ENCODE measurements around the gene MTM1. TPM values are rescaled to one million over a fixed set of nuclear protein-coding genes. Genes with fewer than 3 reads are reported as not detected.

The MTM1 gene
- total RNA-seq, 1 experiment from 2014 or later, result 15.8 TPM

DNA sequence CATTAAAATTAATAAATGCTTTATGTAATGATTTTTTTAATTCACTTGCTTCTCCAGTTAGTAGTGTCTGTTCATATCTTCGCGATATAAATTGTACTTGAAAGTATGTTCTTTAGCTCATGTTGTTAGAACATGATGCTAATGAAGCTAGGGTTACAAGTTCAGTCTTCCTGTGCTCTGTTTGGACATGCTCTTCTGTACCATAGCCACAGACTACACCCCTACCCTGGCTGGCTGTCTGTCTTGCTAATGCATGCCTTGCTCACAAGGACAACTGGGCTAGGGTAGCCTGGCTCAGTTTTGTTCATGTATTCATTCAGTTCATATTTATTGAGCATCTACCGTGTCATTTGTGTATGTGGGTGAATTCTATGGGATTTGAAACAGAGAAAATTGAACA, 74.0 kb downstream of the MTM1 start:
- Histone ChIP-seq H3K9me2 (replicated peaks; ENCODE audit: insufficient read depth, low read length) (no peaks in the 10 kb centered on the region), H2AFZ (ENCODE audit: low read length) (no peak overlapping the region), H3K9ac (ENCODE audit: low read length) (no peak overlapping the region), H3K27me3 (ENCODE audit: low read length) (no peaks in the 10 kb centered on the region), H3K79me2 (ENCODE audit: low read length) (no peaks in the 10 kb centered on the region), H3K27ac (ENCODE audit: low read length) (no peak overlapping the region), H3K36me3 (ENCODE audit: insufficient read depth, low read length) (no peaks in the 10 kb centered on the region), H4K20me1 (ENCODE audit: insufficient read depth, low read depth, low read length) (no peaks in the 10 kb centered on the region), H3K4me1 (ENCODE audit: low read length) (peaks cover 12% of the 10 kb centered on the region), H3K4me3 (ENCODE audit: low read length) (no peak overlapping the region), H3K9me3 (ENCODE audit: low read length) (no peaks in the 10 kb centered on the region), H3K4me2 (ENCODE audit: low read depth, low read length, poor library complexity, severe bottlenecking) (no peak overlapping the region)
- no peak for DNase-seq

GRCh38 chrX:150643271-150643670, 74.8 kb downstream of the MTM1 start:
- Histone ChIP-seq H3K27me3 (ENCODE audit: low read length) (no peaks in the 10 kb centered on the region), H3K9me2 (replicated peaks; ENCODE audit: insufficient read depth, low read length) (no peaks in the 10 kb centered on the region), H2AFZ (ENCODE audit: low read length) (no peak overlapping the region), H3K4me1 (ENCODE audit: low read length) (peaks cover 12% of the 10 kb centered on the region), H4K20me1 (ENCODE audit: insufficient read depth, low read depth, low read length) (no peaks in the 10 kb centered on the region), H3K4me2 (ENCODE audit: low read depth, low read length, poor library complexity, severe bottlenecking) (no peak overlapping the region), H3K9ac (ENCODE audit: low read length) (no peak overlapping the region), H3K4me3 (ENCODE audit: low read length) (no peak overlapping the region), H3K79me2 (ENCODE audit: low read length) (no peaks in the 10 kb centered on the region), H3K36me3 (ENCODE audit: insufficient read depth, low read length) (no peaks in the 10 kb centered on the region), H3K9me3 (ENCODE audit: low read length) (no peaks in the 10 kb centered on the region), H3K27ac (ENCODE audit: low read length) (no peak overlapping the region)
- no peak for DNase-seq

DNA sequence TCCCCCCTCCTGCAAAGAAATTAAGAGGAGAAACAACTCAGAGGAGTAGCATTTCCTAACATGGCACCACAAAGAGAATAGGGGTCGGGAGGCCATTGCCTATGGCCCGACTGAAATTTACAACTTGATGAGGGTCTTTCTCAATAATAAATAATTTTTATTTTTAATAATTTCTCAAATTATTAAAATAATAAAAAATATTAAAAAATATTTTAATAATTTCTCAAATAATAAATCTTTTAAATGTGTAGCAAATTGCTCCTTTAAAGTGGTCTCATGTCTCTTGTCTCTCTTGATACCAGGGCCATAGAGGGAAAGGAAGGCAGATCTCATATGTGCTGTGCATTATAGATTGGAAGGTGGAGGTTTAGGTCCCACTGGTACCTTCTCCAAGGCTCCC, 75.5 kb downstream of the MTM1 start:
- H3K79me2 ChIP-seq (ENCODE audit: low read length), result no peaks in the 10 kb centered on the region
- no peaks in the 10 kb centered on the region for H3K36me3 ChIP-seq (ENCODE audit: insufficient read depth, low read length)
- H4K20me1 ChIP-seq (ENCODE audit: insufficient read depth, low read depth, low read length), result no peaks in the 10 kb centered on the region
- H3K9me2 ChIP-seq (replicated peaks; ENCODE audit: insufficient read depth, low read length), result no peaks in the 10 kb centered on the region
- H3K9me3 ChIP-seq (ENCODE audit: low read length), result no peaks in the 10 kb centered on the region
- no peak overlapping the region for H2AFZ ChIP-seq (ENCODE audit: low read length)
- no peak for DNase-seq
- H3K27me3 ChIP-seq (ENCODE audit: low read length), result no peaks in the 10 kb centered on the region
- H3K27ac ChIP-seq (ENCODE audit: low read length), result no peak overlapping the region
- peaks cover 12% of the 10 kb centered on the region for H3K4me1 ChIP-seq (ENCODE audit: low read length)
- no peak overlapping the region for H3K4me3 ChIP-seq (ENCODE audit: low read length)
- no peak overlapping the region for H3K9ac ChIP-seq (ENCODE audit: low read length)
- no peak overlapping the region for H3K4me2 ChIP-seq (ENCODE audit: low read depth, low read length, poor library complexity, severe bottlenecking)

- no peak overlapping the region for H3K27ac ChIP-seq (ENCODE audit: low read length)
- H3K27me3 ChIP-seq (ENCODE audit: low read length), result no peaks in the 10 kb centered on the region
- no peak overlapping the region for H3K9ac ChIP-seq (ENCODE audit: low read length)
These were observed 76.0 kb downstream of the MTM1 start for GRCh38 chrX:150644422-150644821.

GRCh38 chrX:150647331-150647730, 78.9 kb downstream of the MTM1 start:
- H3K9me3 ChIP-seq (ENCODE audit: low read length), result no peaks in the 10 kb centered on the region
- no peaks in the 10 kb centered on the region for H4K20me1 ChIP-seq (ENCODE audit: insufficient read depth, low read depth, low read length)
- H3K36me3 ChIP-seq (ENCODE audit: insufficient read depth, low read length), result no peaks in the 10 kb centered on the region
- no peak for DNase-seq
- H2AFZ ChIP-seq (ENCODE audit: low read length), result no peak overlapping the region
- 0 out of 2 replicates have a peak, but pooled peaks cover 4% of the 10 kb centered on the region for H3K4me1 ChIP-seq (ENCODE audit: low read length)
- no peak overlapping the region for H3K9ac ChIP-seq (ENCODE audit: low read length)
- no peak overlapping the region for H3K27ac ChIP-seq (ENCODE audit: low read length)
- no peak overlapping the region for H3K4me2 ChIP-seq (ENCODE audit: low read depth, low read length, poor library complexity, severe bottlenecking)
- no peaks in the 10 kb centered on the region for H3K79me2 ChIP-seq (ENCODE audit: low read length)
- H3K27me3 ChIP-seq (ENCODE audit: low read length), result no peaks in the 10 kb centered on the region
- H3K9me2 ChIP-seq (replicated peaks; ENCODE audit: insufficient read depth, low read length), result no peaks in the 10 kb centered on the region
- no peak overlapping the region for H3K4me3 ChIP-seq (ENCODE audit: low read length)

More at GRCh38 chrX:150644422-150644821, 76.0 kb downstream of the MTM1 start:
- Histone ChIP-seq H3K9me3 (ENCODE audit: low read length) (no peaks in the 10 kb centered on the region), H4K20me1 (ENCODE audit: insufficient read depth, low read depth, low read length) (no peaks in the 10 kb centered on the region), H2AFZ (ENCODE audit: low read length) (no peak overlapping the region), H3K79me2 (ENCODE audit: low read length) (no peaks in the 10 kb centered on the region), H3K4me3 (ENCODE audit: low read length) (no peak overlapping the region), H3K4me1 (ENCODE audit: low read length) (peaks cover 12% of the 10 kb centered on the region), H3K4me2 (ENCODE audit: low read depth, low read length, poor library complexity, severe bottlenecking) (no peak overlapping the region), H3K9me2 (replicated peaks; ENCODE audit: insufficient read depth, low read length) (no peaks in the 10 kb centered on the region), H3K36me3 (ENCODE audit: insufficient read depth, low read length) (no peaks in the 10 kb centered on the region)
- no peak for DNase-seq

DNA sequence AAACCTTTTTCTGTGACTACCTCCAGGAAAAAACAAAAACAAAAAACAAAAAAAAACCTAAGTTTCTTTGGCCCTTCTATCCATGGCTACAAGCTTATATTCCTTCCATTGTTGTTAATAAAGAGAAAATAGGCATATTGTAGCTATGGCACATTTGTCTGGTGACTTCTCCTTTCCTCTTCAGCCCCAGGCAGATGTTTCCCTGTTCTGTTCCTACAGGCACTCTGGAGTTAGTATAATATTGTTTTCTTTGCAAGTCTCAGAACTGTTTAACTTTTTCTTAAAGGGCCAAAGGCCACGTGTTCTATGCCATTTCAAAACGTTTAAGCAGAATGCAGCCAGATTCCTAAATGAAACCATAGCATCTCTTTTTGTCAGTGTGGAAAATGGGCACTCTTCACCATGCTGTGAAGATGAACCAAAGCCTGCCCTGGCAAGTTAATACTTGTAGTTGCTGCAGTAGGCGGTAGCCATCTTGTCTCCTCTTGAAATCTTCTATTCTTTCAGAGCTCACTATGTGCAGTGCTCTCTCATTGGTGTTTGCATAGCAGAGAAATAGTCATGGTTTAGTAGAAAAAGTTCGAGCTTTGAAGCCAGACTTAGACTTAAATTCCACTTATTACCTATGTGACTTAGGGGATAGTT, 80.0 kb downstream of the MTM1 start:
- Histone ChIP-seq H3K27ac (ENCODE audit: low read length) (no peak overlapping the region), H3K27me3 (ENCODE audit: low read length) (no peaks in the 10 kb centered on the region), H3K4me1 (ENCODE audit: low read length) (0 out of 2 replicates have a peak, but pooled peaks cover 4% of the 10 kb centered on the region), H3K9ac (ENCODE audit: low read length) (no peak overlapping the region), H3K36me3 (ENCODE audit: insufficient read depth, low read length) (no peaks in the 10 kb centered on the region), H3K4me3 (ENCODE audit: low read length) (no peak overlapping the region), H3K9me3 (ENCODE audit: low read length) (no peaks in the 10 kb centered on the region), H3K79me2 (ENCODE audit: low read length) (no peaks in the 10 kb centered on the region), H3K4me2 (ENCODE audit: low read depth, low read length, poor library complexity, severe bottlenecking) (no peak overlapping the region), H4K20me1 (ENCODE audit: insufficient read depth, low read depth, low read length) (no peaks in the 10 kb centered on the region), H2AFZ (ENCODE audit: low read length) (peak overlapping the region; percentile 37; the same call in 1 of the 2 replicates), H3K9me2 (replicated peaks; ENCODE audit: insufficient read depth, low read length) (no peaks in the 10 kb centered on the region)
- DNase-seq, result no peak

DNA sequence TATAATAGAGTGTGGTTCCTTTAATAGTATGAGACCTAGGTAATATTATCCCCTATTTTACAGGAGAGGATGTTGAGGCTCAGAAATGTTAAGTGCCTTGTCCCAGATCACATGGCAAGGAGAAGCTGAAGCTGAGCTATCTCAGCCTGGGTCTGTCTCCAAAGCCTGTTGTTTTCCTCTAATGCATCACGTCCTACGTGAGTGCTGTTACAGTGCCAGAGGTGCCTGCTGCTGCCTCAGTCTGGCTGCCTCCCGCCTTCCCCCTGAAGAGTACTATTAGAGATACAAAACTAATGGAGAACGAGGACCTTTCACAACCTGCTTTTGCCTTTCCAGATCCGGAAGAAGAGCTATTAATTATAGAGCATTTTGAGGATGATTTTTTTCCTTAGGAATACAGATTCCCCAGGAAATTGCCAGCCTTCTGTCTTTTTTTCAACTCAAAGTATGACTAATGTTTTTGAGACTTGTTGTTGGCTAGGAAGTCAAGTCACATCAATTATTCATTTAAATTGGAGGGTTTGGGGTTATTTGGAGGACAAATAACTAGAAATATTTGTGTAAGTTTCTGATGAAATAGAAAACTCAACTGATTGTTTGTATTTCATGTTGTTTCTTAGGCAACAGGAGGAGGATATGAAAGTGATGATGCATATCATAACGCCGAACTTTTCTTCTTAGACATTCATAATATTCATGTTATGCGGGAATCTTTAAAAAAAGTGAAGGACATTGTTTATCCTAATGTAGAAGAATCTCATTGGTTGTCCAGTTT, 80.9 kb downstream of the MTM1 start:
- H4K20me1 ChIP-seq (ENCODE audit: insufficient read depth, low read depth, low read length), result no peaks in the 10 kb centered on the region
- H3K4me2 ChIP-seq (ENCODE audit: low read depth, low read length, poor library complexity, severe bottlenecking), result no peak overlapping the region
- no peaks in the 10 kb centered on the region for H3K9me2 ChIP-seq (replicated peaks; ENCODE audit: insufficient read depth, low read length)
- H3K4me1 ChIP-seq (ENCODE audit: low read length), result 0 out of 2 replicates have a peak, but pooled peaks cover 4% of the 10 kb centered on the region
- H3K27ac ChIP-seq (ENCODE audit: low read length), result no peak overlapping the region
- DNase-seq, result no peak
- H3K79me2 ChIP-seq (ENCODE audit: low read length), result no peaks in the 10 kb centered on the region
- H3K9ac ChIP-seq (ENCODE audit: low read length), result no peak overlapping the region
- no peaks in the 10 kb centered on the region for H3K27me3 ChIP-seq (ENCODE audit: low read length)
- H3K36me3 ChIP-seq (ENCODE audit: insufficient read depth, low read length), result no peaks in the 10 kb centered on the region
- H3K4me3 ChIP-seq (ENCODE audit: low read length), result no peak overlapping the region
- H3K9me3 ChIP-seq (ENCODE audit: low read length), result no peaks in the 10 kb centered on the region
- no peak overlapping the region for H2AFZ ChIP-seq (ENCODE audit: low read length)

DNA sequence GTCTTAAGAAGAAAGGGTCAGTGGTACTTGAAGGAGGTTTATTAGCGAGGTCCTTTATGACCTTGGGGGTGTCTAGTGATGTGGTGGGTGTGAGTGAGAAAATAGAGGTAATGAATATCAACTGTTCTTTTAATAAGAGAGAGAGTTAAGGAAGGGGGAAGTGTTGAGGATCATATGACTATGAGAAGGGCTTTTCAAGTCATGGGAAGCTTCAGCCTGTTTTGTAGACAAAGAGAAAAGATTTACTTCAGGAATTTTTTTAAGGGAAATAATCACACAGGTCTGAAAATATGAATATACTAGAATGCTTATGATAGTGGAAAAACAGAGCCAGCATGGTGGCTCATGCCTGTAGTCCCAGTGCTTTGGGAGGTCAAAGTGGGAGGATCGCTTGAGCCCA, 83.5 kb downstream of the MTM1 start:
- Histone ChIP-seq H3K27ac (ENCODE audit: low read length) (no peak overlapping the region), H3K4me3 (ENCODE audit: low read length) (no peak overlapping the region), H3K9ac (ENCODE audit: low read length) (no peak overlapping the region), H3K9me3 (ENCODE audit: low read length) (no peaks in the 10 kb centered on the region), H3K36me3 (ENCODE audit: insufficient read depth, low read length) (no peaks in the 10 kb centered on the region), H3K4me1 (ENCODE audit: low read length) (no peaks in the 10 kb centered on the region), H3K27me3 (ENCODE audit: low read length) (no peaks in the 10 kb centered on the region), H4K20me1 (ENCODE audit: insufficient read depth, low read depth, low read length) (no peaks in the 10 kb centered on the region), H3K4me2 (ENCODE audit: low read depth, low read length, poor library complexity, severe bottlenecking) (no peak overlapping the region), H2AFZ (ENCODE audit: low read length) (no peak overlapping the region), H3K9me2 (replicated peaks; ENCODE audit: insufficient read depth, low read length) (no peaks in the 10 kb centered on the region), H3K79me2 (ENCODE audit: low read length) (no peaks in the 10 kb centered on the region)
- DNase-seq, result no peak

All from Karpas-422 (cell line).